ENCODE results near the gene TGFA. TPM values are rescaled to one million over a fixed set of nuclear protein-coding genes. Genes with fewer than 3 reads are reported as not detected.

TGFA gene
- total and polyA plus RNA-seq, 4 donors, result 1.1 to 2.9 (median 1.7) TPM

GRCh38 chr2:70472221-70472890 lies 81.3 kb downstream of the TGFA start:
- TF ChIP-seq MAX (IDR thresholded peaks at IDR 0.05) (no peak), TAF1 (conservative IDR thresholded peaks at IDR 0.05) (no peak), ZBTB33 (IDR thresholded peaks at IDR 0.05) (no peak), ATF3 (IDR thresholded peaks at IDR 0.05) (no peak), RAD21 (IDR thresholded peaks at IDR 0.05) (no peak), HNF4A (conservative IDR thresholded peaks at IDR 0.05) (no peak), SP1 (IDR thresholded peaks at IDR 0.05) (no peak), RXRA (IDR thresholded peaks at IDR 0.05) (no peak), FOXA1 (IDR thresholded peaks at IDR 0.05) (no peak), EGR1 (IDR thresholded peaks at IDR 0.05; ENCODE audit: low read depth in 2 of 2) (no peak), GABPA (IDR thresholded peaks at IDR 0.05 in 1 of 2, conservative IDR thresholded peaks at IDR 0.05 in 1 of 2) (no peak), JUND (IDR thresholded peaks at IDR 0.05) (no peak), REST (IDR thresholded peaks at IDR 0.05) (no peak), HNF4G (IDR thresholded peaks at IDR 0.05) (no peak), YY1 (IDR thresholded peaks at IDR 0.05) (no peak)
- H3K27ac ChIP-seq (ENCODE audit: low read depth in 1 of 2, low read length in 2 of 2), result no peak overlapping the region
- no peaks in the 10 kb centered on the region for H3K27me3 ChIP-seq (ENCODE audit: control insufficient read depth in 4 of 4, insufficient read depth in 4 of 4, low read length in 3 of 4)
- DNase-seq (ENCODE audit: low spot score), result no peak
- H3K4me3 ChIP-seq (ENCODE audit: low read depth in 1 of 3, low read length in 3 of 3), result no peak overlapping the region
- H3K36me3 ChIP-seq (ENCODE audit: control insufficient read depth in 4 of 4, insufficient read depth in 3 of 4, low read depth in 1 of 4, low read length in 3 of 4), result no peaks in the 10 kb centered on the region
- WGBS, result 79% methylated on average over 9 of the region's 9 CpGs
- no peak overlapping the region for H3K9ac ChIP-seq (ENCODE audit: low read depth in 1 of 2, low read length in 2 of 2)
- no peaks in the 10 kb centered on the region for H3K4me1 ChIP-seq (ENCODE audit: control insufficient read depth in 4 of 4, insufficient read depth in 4 of 4, low read length in 3 of 4)
- H3K9me3 ChIP-seq (ENCODE audit: control insufficient read depth in 4 of 4, low read length in 3 of 4), result no peaks in the 10 kb centered on the region

DNA sequence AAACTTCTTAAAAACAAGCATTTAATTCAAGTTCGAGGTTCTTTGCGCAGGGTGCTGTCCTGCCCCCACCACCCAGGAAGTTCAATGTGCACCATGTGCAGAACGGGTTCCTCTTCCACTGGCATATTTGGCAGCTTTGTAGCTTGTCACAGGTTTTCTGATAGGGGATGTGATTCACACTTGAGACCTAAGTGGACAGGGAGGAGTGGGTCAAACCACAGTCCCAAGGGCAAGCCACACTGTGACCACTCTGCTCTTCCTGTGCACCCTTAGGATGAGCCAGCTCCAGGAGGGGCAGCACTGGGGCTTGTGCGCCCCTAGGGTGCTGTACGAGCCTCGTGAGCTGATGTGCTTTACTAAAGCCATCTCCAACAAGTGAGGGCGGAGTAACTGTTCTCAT lies 82.5 kb downstream of the TGFA start:
- WGBS, result 86% methylated on average over 7 of the region's 7 CpGs
- Histone ChIP-seq H3K4me3 (ENCODE audit: low read depth in 1 of 3, low read length in 3 of 3) (no peak overlapping the region), H3K36me3 (ENCODE audit: control insufficient read depth in 4 of 4, insufficient read depth in 3 of 4, low read depth in 1 of 4, low read length in 3 of 4) (no peaks in the 10 kb centered on the region), H3K4me1 (ENCODE audit: control insufficient read depth in 4 of 4, insufficient read depth in 4 of 4, low read length in 3 of 4) (no peaks in the 10 kb centered on the region), H3K27me3 (ENCODE audit: control insufficient read depth in 4 of 4, insufficient read depth in 4 of 4, low read length in 3 of 4) (no peaks in the 10 kb centered on the region), H3K9ac (ENCODE audit: low read depth in 1 of 2, low read length in 2 of 2) (no peak overlapping the region), H3K27ac (ENCODE audit: low read depth in 1 of 2, low read length in 2 of 2) (no peak overlapping the region), H3K9me3 (ENCODE audit: control insufficient read depth in 4 of 4, low read length in 3 of 4) (no peaks in the 10 kb centered on the region)
- DNase-seq (ENCODE audit: low spot score), result no peak
- TF ChIP-seq GABPA (IDR thresholded peaks at IDR 0.05 in 1 of 2, conservative IDR thresholded peaks at IDR 0.05 in 1 of 2), result no peak
- no peak for TF ChIP-seq ZBTB33 (IDR thresholded peaks at IDR 0.05)
- TF ChIP-seq TAF1 (conservative IDR thresholded peaks at IDR 0.05), result no peak
- TF ChIP-seq RXRA (IDR thresholded peaks at IDR 0.05), result no peak
- TF ChIP-seq SP1 (IDR thresholded peaks at IDR 0.05), result no peak
- no peak for TF ChIP-seq FOXA1 (IDR thresholded peaks at IDR 0.05)
- TF ChIP-seq EGR1 (IDR thresholded peaks at IDR 0.05; ENCODE audit: low read depth in 2 of 2), result no peak
- no peak for TF ChIP-seq HNF4G (IDR thresholded peaks at IDR 0.05)
- no peak for TF ChIP-seq YY1 (IDR thresholded peaks at IDR 0.05)
- TF ChIP-seq MAX (IDR thresholded peaks at IDR 0.05), result no peak
- no peak for TF ChIP-seq ATF3 (IDR thresholded peaks at IDR 0.05)
- TF ChIP-seq FOXA2 (IDR thresholded peaks at IDR 0.05), result no peak
- no peak for TF ChIP-seq RAD21 (IDR thresholded peaks at IDR 0.05)
- TF ChIP-seq REST (IDR thresholded peaks at IDR 0.05), result no peak
- TF ChIP-seq NR2F2 (IDR thresholded peaks at IDR 0.05), result no peak
- TF ChIP-seq HNF4A (conservative IDR thresholded peaks at IDR 0.05), result no peak

Measured in liver (tissue), 9 donors.